Natural killer cell (primary cell): ENCODE measurements around the gene RAP1A. TPM values are rescaled to one million over a fixed set of nuclear protein-coding genes. Genes with fewer than 3 reads are reported as not detected.

Experiments
- ATAC-seq, 3 donors: fragments of 150-1000 bp in 2 of 3; fragments of 200-7000 bp in 1 of 3; cut with Tn5 transposase; 1 replicate in 1 of 3; 2 replicates in 2 of 3; pipeline ENCODE4 v1.10.0; 2021; ENCODE audit warnings: mild to moderate bottlenecking in 2 of 3, moderate library complexity in 2 of 3
- DNase-seq, 2 donors: peaks; one replicate each; pipeline versions ENCODE4 v3.0.0 to v3.0.0-alpha.2; 2013 to 2021; ENCODE audit warnings: mixed read lengths in 1 of 2
- H3K27ac ChIP-seq: one replicate; pipeline ENCODE4 v1.5.1; 2013; ENCODE audit warnings: mild to moderate bottlenecking, low read length
- H3K27me3 ChIP-seq: one replicate; pipeline ENCODE4 v1.6.1; 2013; ENCODE audit warnings: low read length; ENCODE audit not compliant: control insufficient read depth, insufficient read depth
- H3K36me3 ChIP-seq: one replicate; pipeline ENCODE4 v1.6.1; 2013; ENCODE audit warnings: low read length; ENCODE audit not compliant: control insufficient read depth, insufficient read depth
- H3K4me1 ChIP-seq: one replicate; pipeline ENCODE4 v1.6.1; 2013; ENCODE audit warnings: low read length; ENCODE audit not compliant: control insufficient read depth, insufficient read depth
- H3K4me3 ChIP-seq: one replicate; pipeline ENCODE4 v1.5.1; 2013; ENCODE audit warnings: low read length
- H3K9me3 ChIP-seq: one replicate; pipeline ENCODE4 v1.6.1; 2013; ENCODE audit warnings: low read length; ENCODE audit not compliant: control insufficient read depth, insufficient read depth
- H3K27ac Mint-ChIP-seq, 2 donors: one replicate each; pipeline ENCODE4 v1.8.0; 2022; ENCODE audit warnings: mild to moderate bottlenecking in 2 of 2, mixed read lengths in 2 of 2, moderate library complexity in 1 of 2
- H3K27me3 Mint-ChIP-seq, 2 donors: one replicate each; pipeline ENCODE4 v1.8.0; 2022; ENCODE audit warnings: low read depth in 2 of 2, mixed read lengths in 2 of 2
- H3K36me3 Mint-ChIP-seq: one replicate; pipeline ENCODE4 v1.8.0; 2022; ENCODE audit warnings: mixed read lengths
- H3K4me1 Mint-ChIP-seq, 2 donors: one replicate each; pipeline ENCODE4 v1.8.0; 2022; ENCODE audit warnings: mixed read lengths in 2 of 2
- H3K4me3 Mint-ChIP-seq: one replicate; pipeline ENCODE4 v1.8.0; 2022; ENCODE audit warnings: mild to moderate bottlenecking, moderate library complexity, mixed read lengths
- H3K9me3 Mint-ChIP-seq, 2 donors: one replicate each; pipeline ENCODE4 v1.8.0; 2022; ENCODE audit warnings: mixed read lengths in 2 of 2
- CTCF ChIP-seq: fragments of 200-600 bp; IDR thresholded peaks from one replicate; pipeline ENCODE4 v1.8.0; 2022; ENCODE audit warnings: antibody characterized with exemption
- WGBS: methylation state at CpG from one replicate; pipeline ENCODE4 v1.1.7; 2013; ENCODE audit warnings: missing lambda C conversion rate; ENCODE audit not compliant: insufficient coverage; 5-methylcytosine and 5-hydroxymethylcytosine counted together
- intact Hi-C: fragments of 100-400 bp; cut with micrococcal nuclease; formaldehyde crosslinking; loops from one replicate; pipeline ENCODE4 v1.14.2; 2022
- total RNA-seq, 4 donors: library from RNA; stranded (reverse); fragments of 120-200 nt in 1 of 4; gene quantifications; one replicate each; pipeline versions ENCODE4 v1.2.3 to v1.2.4, GENCODE V29; 2013 to 2022

RAP1A gene
- total RNA-seq, 3 donors from 2014 or later (not counting 1 experiment from before 2014, with no cell fraction given) = 83.7 to 112 (median 104) TPM

- H3K36me3 Mint-ChIP-seq = no peaks in the 10 kb centered on the region
- H3K4me3 ChIP-seq = no peak overlapping the region
- peaks cover 68 to 70% of the 10 kb centered on the region in 2 donors for H3K4me1 Mint-ChIP-seq
- peak overlapping the region; percentile 78 to 89 for H3K27ac Mint-ChIP-seq
- WGBS = 79% methylated on average over 4 of the region's 4 CpGs
- H3K4me1 ChIP-seq = peaks cover 66% of the 10 kb centered on the region
- ATAC-seq (no peak), DNase-seq (no peak)
- peak overlapping the region; percentile 65 for H3K4me3 Mint-ChIP-seq
- no peaks in the 10 kb centered on the region for H3K27me3 ChIP-seq
- H3K9me3 Mint-ChIP-seq = no peaks in the 10 kb centered on the region
- H3K27me3 Mint-ChIP-seq = no peaks in the 10 kb centered on the region
- TF ChIP-seq CTCF = no peak
- no peaks in the 10 kb centered on the region for H3K36me3 ChIP-seq
- peak overlapping the region; percentile 86 for H3K27ac ChIP-seq
- no peaks in the 10 kb centered on the region for H3K9me3 ChIP-seq
- intact Hi-C loops = loop anchor here (10.0 kb wide), 1 partner anchor 719 kb away; the partner anchor contains the start of gene CD53
Measured at GRCh38 chr1:111594306-111594693, 25.3 kb upstream of the RAP1A start.

- WGBS = 100% methylated on average over 1 of the region's 1 CpG
- peak overlapping the region; percentile 25 for H3K4me3 Mint-ChIP-seq
- H3K9me3 ChIP-seq = no peaks in the 10 kb centered on the region
- H3K36me3 Mint-ChIP-seq = no peaks in the 10 kb centered on the region
- H3K4me1 Mint-ChIP-seq = peaks cover 77 to 83% of the 10 kb centered on the region in 2 donors
- no peaks in the 10 kb centered on the region for H3K9me3 Mint-ChIP-seq
- H3K27me3 Mint-ChIP-seq = no peaks in the 10 kb centered on the region
- no peaks in the 10 kb centered on the region for H3K27me3 ChIP-seq
- H3K4me1 ChIP-seq = peaks cover 75% of the 10 kb centered on the region
- H3K4me3 ChIP-seq = no peak overlapping the region
- peak overlapping the region; percentile 78 to 89 for H3K27ac Mint-ChIP-seq
- H3K27ac ChIP-seq = peak overlapping the region; percentile 83
- no peaks in the 10 kb centered on the region for H3K36me3 ChIP-seq
- no peak for ATAC-seq
- DNase-seq = no peak
- TF ChIP-seq CTCF = no peak
- intact Hi-C loops = loop anchor here (1.0 to 10.0 kb wide), 3 partner anchors 121 to 721 kb away; partner anchors contain the start of gene CD53
Measured at GRCh38 chr1:111595807-111596206, 23.8 kb upstream of the RAP1A start.

DNA sequence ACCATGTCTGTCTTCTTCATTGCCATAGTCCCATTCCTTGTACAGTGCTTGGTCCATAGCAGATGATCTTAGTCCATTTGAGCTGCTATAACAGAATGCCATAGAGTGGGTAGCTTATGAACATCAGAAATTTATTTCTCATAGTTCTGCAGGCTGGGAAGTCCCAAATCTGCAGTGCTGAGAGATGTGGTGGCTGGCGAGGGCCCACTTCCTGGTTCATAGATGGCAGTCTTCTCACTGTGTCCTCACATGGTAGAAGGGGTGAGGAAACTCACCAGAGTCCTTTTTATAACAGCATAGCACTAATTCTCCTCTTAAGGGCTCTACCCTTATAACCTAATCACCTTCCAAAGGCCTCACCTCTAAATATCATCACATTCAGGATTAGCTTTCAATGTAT lies 23.1 kb upstream of the RAP1A start:
- H3K4me3 ChIP-seq = no peak overlapping the region
- DNase-seq (peak; percentile 66 to 88), ATAC-seq (peak; percentile 60 to 80 (median 75))
- no peaks in the 10 kb centered on the region for H3K36me3 ChIP-seq
- H3K4me1 ChIP-seq = peaks cover 75% of the 10 kb centered on the region
- peaks cover 77 to 86% of the 10 kb centered on the region in 2 donors for H3K4me1 Mint-ChIP-seq
- peak overlapping the region; percentile 78 to 89 for H3K27ac Mint-ChIP-seq
- 0% methylated on average over 1 of the region's 1 CpG for WGBS
- TF ChIP-seq CTCF = no peak
- H3K27me3 ChIP-seq = no peaks in the 10 kb centered on the region
- intact Hi-C loops = loop anchor here (1.0 to 10.0 kb wide), 3 partner anchors 121 to 722 kb away; partner anchors contain the start of gene CD53
- H3K27ac ChIP-seq = peak overlapping the region; percentile 83
- peak overlapping the region; percentile 72 for H3K4me3 Mint-ChIP-seq
- no peaks in the 10 kb centered on the region for H3K9me3 ChIP-seq
- H3K36me3 Mint-ChIP-seq = no peaks in the 10 kb centered on the region
- H3K9me3 Mint-ChIP-seq = no peaks in the 10 kb centered on the region
- H3K27me3 Mint-ChIP-seq = no peaks in the 10 kb centered on the region

GRCh38 chr1:111597426-111597825 lies 22.2 kb upstream of the RAP1A start:
- Mint-ChIP-seq H3K4me1 (peaks cover 77 to 82% of the 10 kb centered on the region in 2 donors), H3K27me3 (no peaks in the 10 kb centered on the region), H3K9me3 (no peaks in the 10 kb centered on the region), H3K27ac (peak overlapping the region; percentile 78 to 89), H3K36me3 (no peaks in the 10 kb centered on the region), H3K4me3 (peak overlapping the region; percentile 67)
- Histone ChIP-seq H3K27me3 (no peaks in the 10 kb centered on the region), H3K36me3 (no peaks in the 10 kb centered on the region), H3K27ac (peak overlapping the region; percentile 83), H3K4me3 (no peak overlapping the region), H3K4me1 (peaks cover 68% of the 10 kb centered on the region), H3K9me3 (no peaks in the 10 kb centered on the region)
- ATAC-seq = no peak
- intact Hi-C loops = loop anchor here (5.0 to 10.0 kb wide), 2 partner anchors 380 to 723 kb away; partner anchors contain the start of gene CD53
- no peak for TF ChIP-seq CTCF
- 93% methylated on average over 2 of the region's 5 CpGs for WGBS
- no peak for DNase-seq
